ENCODE data around the gene CXCL3. TPM values are rescaled to one million over a fixed set of nuclear protein-coding genes. Genes with fewer than 3 reads are reported as not detected.

The CXCL3 gene
- total and polyA plus RNA-seq, 10 of the 15 experiments (the other 5 are each of a cell fraction or from before 2014, with no cell fraction given) = not detected

DNA sequence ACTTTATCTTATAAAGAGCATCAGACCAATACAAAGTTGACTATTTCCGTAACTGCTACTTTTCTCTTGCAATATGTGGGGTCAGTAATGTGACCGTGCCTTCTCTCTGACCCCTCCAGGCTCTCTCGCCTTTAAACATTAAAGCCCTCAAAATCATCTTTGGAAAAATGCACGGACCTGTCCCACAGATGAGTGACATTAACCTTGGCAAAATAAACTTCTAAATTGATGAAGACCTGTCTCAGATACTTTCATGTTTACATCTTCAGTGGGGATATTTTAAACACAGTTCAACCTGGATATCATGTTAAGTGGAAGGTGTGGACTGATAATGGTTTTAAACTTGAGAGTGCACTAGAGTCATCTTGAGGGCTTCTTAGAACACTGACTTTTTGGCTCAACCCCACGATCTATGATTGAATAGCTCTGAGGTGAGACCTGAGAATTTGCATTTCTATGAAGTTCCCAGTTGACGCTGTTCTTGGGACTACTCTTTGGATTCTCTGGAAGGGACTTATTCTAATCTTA lies 26.7 kb upstream of the CXCL3 start:
- Histone ChIP-seq H3K9me3 (replicated peaks; ENCODE audit: control insufficient read depth, insufficient read depth, low read length) (no peaks in the 10 kb centered on the region), H3K27ac (ENCODE audit: control insufficient read depth, insufficient read depth) (no peak overlapping the region), H4K20me1 (ENCODE audit: control insufficient read depth, insufficient read depth) (no peaks in the 10 kb centered on the region), H3K4me3 (no peak overlapping the region), H3K36me3 (ENCODE audit: control insufficient read depth in 2 of 2, insufficient read depth in 2 of 2, low read length in 1 of 2) (no peaks in the 10 kb centered on the region), H2AFZ (ENCODE audit: control insufficient read depth, low read depth, low read length) (no peak overlapping the region), H3K4me1 (ENCODE audit: control insufficient read depth, insufficient read depth, low read length) (no peaks in the 10 kb centered on the region), H3K79me2 (ENCODE audit: control insufficient read depth, insufficient read depth, low read length) (no peaks in the 10 kb centered on the region), H3K27me3 (replicated peaks in 1 of 2; ENCODE audit: control insufficient read depth in 2 of 2, insufficient read depth in 2 of 2, low read length in 1 of 2) (no peaks in the 10 kb centered on the region), H3K9ac (ENCODE audit: control insufficient read depth, insufficient read depth, low read length) (no peak overlapping the region), H3K4me2 (ENCODE audit: control insufficient read depth, insufficient read depth) (no peak overlapping the region)
- no peak for TF ChIP-seq SMAD1 (IDR thresholded peaks at IDR 0.05; ENCODE audit: low read depth, partially characterized antibody)
- no peak for DNase-seq (ENCODE audit: low read depth, low spot score)
- ATAC-seq = no peak
- 32% methylated on average over 6 of the region's 6 CpGs for WGBS (ENCODE audit: insufficient coverage, insufficient replicate concordance, low lambda C conversion rate, missing lambda C conversion rate)
- POLR2A ChIA-PET = no interaction called here
- intact Hi-C loops (cut with micrococcal nuclease; ENCODE audit: unreplicated experiment) (no loop called here), in situ Hi-C loops (cut with MboI) (no loop called here)
- SMC1A ChIA-PET (ENCODE audit: uncharacterized antibody, unreplicated experiment) = no interaction called here
- CTCF ChIA-PET = interaction anchor here (1.0 kb wide), 1 partner anchor 9 kb away, joined by 3 read pairs; no protein-coding TSS in a partner anchor
- FAIRE-seq = no peak
- RAD21 ChIA-PET (ENCODE audit: unreplicated experiment) = no interaction called here
- BruUV-seq (replicated peaks) = no TSS peak

DNA sequence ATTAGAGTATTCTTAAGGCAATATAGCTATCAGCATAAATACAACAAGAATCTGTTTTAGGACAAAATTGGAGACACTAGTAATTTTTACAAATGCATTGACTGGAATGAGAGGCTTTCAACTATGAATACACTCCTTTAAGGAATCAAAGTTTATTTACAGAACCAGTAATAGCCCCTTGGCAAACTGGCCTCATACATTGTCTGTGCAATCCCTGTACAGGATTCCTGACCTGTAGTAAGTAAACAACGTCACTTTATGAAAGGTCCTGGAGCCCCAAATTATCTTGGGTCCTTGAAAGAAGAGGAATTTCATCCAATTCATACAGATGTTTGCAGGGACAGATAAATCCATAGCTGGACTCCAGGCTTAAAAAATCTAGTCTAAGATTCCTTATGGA lies 25.4 kb upstream of the CXCL3 start:
- FAIRE-seq = no peak
- Histone ChIP-seq H3K9me3 (replicated peaks; ENCODE audit: control insufficient read depth, insufficient read depth, low read length) (no peaks in the 10 kb centered on the region), H3K4me1 (ENCODE audit: control insufficient read depth, insufficient read depth, low read length) (no peaks in the 10 kb centered on the region), H3K4me3 (no peak overlapping the region), H3K9ac (ENCODE audit: control insufficient read depth, insufficient read depth, low read length) (no peak overlapping the region), H3K79me2 (ENCODE audit: control insufficient read depth, insufficient read depth, low read length) (no peaks in the 10 kb centered on the region), H3K27ac (ENCODE audit: control insufficient read depth, insufficient read depth) (no peak overlapping the region), H3K4me2 (ENCODE audit: control insufficient read depth, insufficient read depth) (no peak overlapping the region), H4K20me1 (ENCODE audit: control insufficient read depth, insufficient read depth) (no peaks in the 10 kb centered on the region), H3K36me3 (ENCODE audit: control insufficient read depth in 2 of 2, insufficient read depth in 2 of 2, low read length in 1 of 2) (no peaks in the 10 kb centered on the region), H3K27me3 (replicated peaks in 1 of 2; ENCODE audit: control insufficient read depth in 2 of 2, insufficient read depth in 2 of 2, low read length in 1 of 2) (no peaks in the 10 kb centered on the region), H2AFZ (ENCODE audit: control insufficient read depth, low read depth, low read length) (no peak overlapping the region)
- intact Hi-C loops (cut with micrococcal nuclease; ENCODE audit: unreplicated experiment) = no loop called here
- DNase-seq (ENCODE audit: low read depth, low spot score) = no peak
- 0% methylated on average over 1 of the region's 1 CpG for WGBS (ENCODE audit: insufficient coverage, insufficient replicate concordance, low lambda C conversion rate, missing lambda C conversion rate)
- ATAC-seq = no peak
- POLR2A ChIA-PET = no interaction called here
- RAD21 ChIA-PET (ENCODE audit: unreplicated experiment) = no interaction called here
- CTCF ChIA-PET = no interaction called here
- TF ChIP-seq ZZZ3 (IDR thresholded peaks at IDR 0.05; ENCODE audit: control insufficient read depth, insufficient read length, low read depth) (no peak), NBN (IDR thresholded peaks at IDR 0.05) (no peak), LARP7 (IDR thresholded peaks at IDR 0.05) (no peak), JUNB (IDR thresholded peaks at IDR 0.05) (no peak), CHD2 (IDR thresholded peaks at IDR 0.05; ENCODE audit: borderline replicate concordance, low read depth, low read length) (no peak), ETV6 (conservative IDR thresholded peaks at IDR 0.05 in 1 of 2, IDR thresholded peaks at IDR 0.05 in 1 of 2; ENCODE audit: borderline replicate concordance in 1 of 2, low read depth in 1 of 2) (no peak)
- TF ChIP-seq, protein P1, sequence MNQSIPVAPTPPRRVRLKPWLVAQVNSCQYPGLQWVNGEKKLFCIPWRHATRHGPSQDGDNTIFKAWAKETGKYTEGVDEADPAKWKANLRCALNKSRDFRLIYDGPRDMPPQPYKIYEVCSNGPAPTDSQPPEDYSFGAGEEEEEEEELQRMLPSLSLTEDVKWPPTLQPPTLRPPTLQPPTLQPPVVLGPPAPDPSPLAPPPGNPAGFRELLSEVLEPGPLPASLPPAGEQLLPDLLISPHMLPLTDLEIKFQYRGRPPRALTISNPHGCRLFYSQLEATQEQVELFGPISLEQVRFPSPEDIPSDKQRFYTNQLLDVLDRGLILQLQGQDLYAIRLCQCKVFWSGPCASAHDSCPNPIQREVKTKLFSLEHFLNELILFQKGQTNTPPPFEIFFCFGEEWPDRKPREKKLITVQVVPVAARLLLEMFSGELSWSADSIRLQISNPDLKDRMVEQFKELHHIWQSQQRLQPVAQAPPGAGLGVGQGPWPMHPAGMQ (IDR thresholded peaks at IDR 0.05; ENCODE audit: borderline replicate concordance) = no peak
- TF ChIP-seq, protein P2, sequence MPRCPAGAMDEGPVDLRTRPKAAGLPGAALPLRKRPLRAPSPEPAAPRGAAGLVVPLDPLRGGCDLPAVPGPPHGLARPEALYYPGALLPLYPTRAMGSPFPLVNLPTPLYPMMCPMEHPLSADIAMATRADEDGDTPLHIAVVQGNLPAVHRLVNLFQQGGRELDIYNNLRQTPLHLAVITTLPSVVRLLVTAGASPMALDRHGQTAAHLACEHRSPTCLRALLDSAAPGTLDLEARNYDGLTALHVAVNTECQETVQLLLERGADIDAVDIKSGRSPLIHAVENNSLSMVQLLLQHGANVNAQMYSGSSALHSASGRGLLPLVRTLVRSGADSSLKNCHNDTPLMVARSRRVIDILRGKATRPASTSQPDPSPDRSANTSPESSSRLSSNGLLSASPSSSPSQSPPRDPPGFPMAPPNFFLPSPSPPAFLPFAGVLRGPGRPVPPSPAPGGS (IDR thresholded peaks at IDR 0.05; ENCODE audit: borderline replicate concordance, insufficient read depth, low read depth, low read length, poor library complexity, severe bottlenecking) = no peak
- SMC1A ChIA-PET (ENCODE audit: uncharacterized antibody, unreplicated experiment) = no interaction called here
- BruUV-seq (replicated peaks) = no TSS peak
- in situ Hi-C loops (cut with MboI) = no loop called here
